H1 (cell line): Measurements from ENCODE around the gene NBDY. TPM values are rescaled to one million over a fixed set of nuclear protein-coding genes. Genes with fewer than 3 reads are reported as not detected.

Experiments used
- CTCF ChIA-PET: fragments of 300-600 bp; sonication (Branson Sonifier 250); formaldehyde crosslinking; loops from one replicate; lab custom pipeline; 2021; ENCODE audit not compliant: partially characterized antibody; lab: Charles Lee
- POLR2A ChIA-PET: fragments of 300-600 bp; sonication (Branson Sonifier 250); formaldehyde crosslinking; loops from one replicate; lab custom pipeline; 2021; ENCODE audit warnings: inconsistent platforms; ENCODE audit not compliant: partially characterized antibody; lab: Charles Lee
- DNase-seq, 2 experiments: peaks; one replicate each; pipeline versions ENCODE4 v3.0.0 to v3.0.0-alpha.2; 2010 to 2022; ENCODE audit warnings: low spot score in 2 of 2, low read depth in 1 of 2, mixed read lengths in 1 of 2
- FAIRE-seq: peaks from 2 replicates; lab custom pipeline; 2011; peaks lifted over from hg19 to GRCh38; lab: Jason Lieb, UNC
- H2AFZ ChIP-seq: 2 replicates; pipeline ENCODE4 v1.8.1; 2012; ENCODE audit warnings: low read length, inconsistent platforms
- H2AK5ac ChIP-seq: 2 replicates; pipeline ENCODE4 v1.6.1; 2013; ENCODE audit warnings: low read depth, low read length
- H2BK120ac ChIP-seq: replicated peaks from 2 replicates; pipeline ENCODE3; 2013; ENCODE audit warnings: low read depth, low read length, inconsistent platforms
- H2BK12ac ChIP-seq: 2 replicates; pipeline ENCODE4 v1.6.1; 2013; ENCODE audit warnings: low read depth, low read length
- H2BK15ac ChIP-seq: 2 replicates; pipeline ENCODE4 v1.6.1; 2013; ENCODE audit warnings: low read length
- H2BK20ac ChIP-seq: 2 replicates; pipeline ENCODE4 v1.6.1; 2013; ENCODE audit warnings: low read length
- H2BK5ac ChIP-seq: 2 replicates; pipeline ENCODE4 v1.6.1; 2013; ENCODE audit warnings: low read depth, low read length
- H3K14ac ChIP-seq: 2 replicates; pipeline ENCODE4 v1.6.1; 2013; ENCODE audit warnings: inconsistent platforms; ENCODE audit not compliant: insufficient read length
- H3K18ac ChIP-seq: 2 replicates; pipeline ENCODE4 v1.6.1; 2013; ENCODE audit warnings: low read length; ENCODE audit errors: extremely low read depth
- H3K23ac ChIP-seq: 2 replicates; pipeline ENCODE4 v1.6.1; 2013; ENCODE audit warnings: inconsistent platforms; ENCODE audit not compliant: insufficient read length
- H3K23me2 ChIP-seq: 2 replicates; pipeline ENCODE4 v1.6.1; 2013; ENCODE audit warnings: low read depth, low read length
- H3K27ac ChIP-seq: 2 replicates; pipeline ENCODE4 v1.6.1; 2011; ENCODE audit warnings: low read depth, low read length, inconsistent platforms
- H3K27me3 ChIP-seq, 4 experiments: replicated peaks in 1 of 4; 1 replicate in 1 of 4; 2 replicates in 3 of 4; pipeline versions ENCODE4 v1.6.1 to v1.8.1; 2011 to 2013; ENCODE audit warnings: low read length in 3 of 4, mild to moderate bottlenecking in 3 of 4, inconsistent platforms in 2 of 4, mixed read lengths in 2 of 4, moderate library complexity in 1 of 4; ENCODE audit not compliant: control insufficient read depth in 3 of 4, insufficient read depth in 3 of 4; ENCODE audit errors: extremely low read depth in 1 of 4
- H3K36me3 ChIP-seq, 4 experiments: 2 replicates each; pipeline versions ENCODE4 v1.6.1 to v1.8.1; 2011 to 2013; ENCODE audit warnings: mild to moderate bottlenecking in 4 of 4, low read length in 3 of 4, moderate library complexity in 2 of 4, control low read depth in 1 of 4, inconsistent platforms in 1 of 4; ENCODE audit not compliant: insufficient read depth in 4 of 4, control insufficient read depth in 2 of 4
- H3K4ac ChIP-seq: replicated peaks from 2 replicates; pipeline ENCODE3; 2013; ENCODE audit warnings: low read length, low read depth, mixed read lengths, inconsistent platforms; ENCODE audit not compliant: insufficient read length
- H3K4me1 ChIP-seq, 4 experiments: replicated peaks in 1 of 4; 1 replicate in 1 of 4; 2 replicates in 3 of 4; pipeline versions ENCODE4 v1.6.1 to v1.8.1; 2011 to 2013; ENCODE audit warnings: low read length in 3 of 4, inconsistent platforms in 2 of 4, mixed read lengths in 1 of 4; ENCODE audit not compliant: insufficient read depth in 4 of 4, control insufficient read depth in 3 of 4
- H3K4me2 ChIP-seq, 2 experiments: 2 replicates each; pipeline versions ENCODE4 v1.6.1 to v1.8.1; 2011 to 2013; ENCODE audit warnings: low read depth in 2 of 2, low read length in 2 of 2, control low read depth in 1 of 2, inconsistent platforms in 1 of 2, mild to moderate bottlenecking in 1 of 2; ENCODE audit not compliant: insufficient read depth in 1 of 2
- H3K4me3 ChIP-seq, 4 experiments: fragments of 200-600, 300-600 bp in 1 of 4; sonication (generic), shearing (Covaris generic), sonication (Bioruptor Twin) in 1 of 4; 2 replicates each; pipeline versions ENCODE4 v1.5.1 to v1.8.1; 2011 to 2016; ENCODE audit warnings: low read length in 4 of 4, low read depth in 3 of 4, control low read depth in 2 of 4, inconsistent platforms in 2 of 4, mild to moderate bottlenecking in 2 of 4, mixed read lengths in 1 of 4, moderate library complexity in 1 of 4; ENCODE audit not compliant: insufficient read depth in 2 of 4; ENCODE audit errors: extremely low read depth in 1 of 4
- H3K56ac ChIP-seq: replicated peaks from 2 replicates; pipeline ENCODE3; 2013; ENCODE audit warnings: low read depth, mild to moderate bottlenecking, mixed read lengths, low read length, inconsistent platforms; ENCODE audit not compliant: insufficient read length
- H3K79me1 ChIP-seq: 2 replicates; pipeline ENCODE4 v1.6.1; 2013; ENCODE audit warnings: low read depth, low read length, control low read depth
- H3K79me2 ChIP-seq, 2 experiments: 2 replicates each; pipeline versions ENCODE4 v1.6.1 to v1.8.1; 2012 to 2013; ENCODE audit warnings: low read length in 2 of 2, mild to moderate bottlenecking in 2 of 2, inconsistent platforms in 1 of 2; ENCODE audit not compliant: insufficient read depth in 2 of 2, control insufficient read depth in 1 of 2
- H3K9ac ChIP-seq, 4 experiments: replicated peaks in 1 of 4; 1 replicate in 1 of 4; 2 replicates in 3 of 4; pipeline versions ENCODE4 v1.6.1 to v1.8.1; 2011 to 2013; ENCODE audit warnings: low read depth in 3 of 4, low read length in 3 of 4, control low read depth in 2 of 4, mild to moderate bottlenecking in 2 of 4, moderate library complexity in 2 of 4, inconsistent platforms in 1 of 4; ENCODE audit errors: extremely low read depth in 1 of 4
- H3K9me3 ChIP-seq, 2 experiments: 2 replicates each; pipeline versions ENCODE4 v1.6.1 to v1.8.1; 2012 to 2013; ENCODE audit warnings: mild to moderate bottlenecking in 2 of 2, moderate library complexity in 2 of 2, control low read depth in 1 of 2, inconsistent platforms in 1 of 2, low read depth in 1 of 2, low read length in 1 of 2, mixed read lengths in 1 of 2; ENCODE audit not compliant: insufficient read depth in 2 of 2
- H4K20me1 ChIP-seq, 2 experiments: replicated peaks in 1 of 2; 2 replicates each; pipeline versions ENCODE3 to v1.8.1; 2011 to 2013; ENCODE audit warnings: inconsistent platforms in 2 of 2, low read length in 2 of 2, mild to moderate bottlenecking in 1 of 2; ENCODE audit not compliant: insufficient read depth in 2 of 2, control insufficient read depth in 1 of 2
- H4K5ac ChIP-seq: 2 replicates; pipeline ENCODE4 v1.6.1; 2013; ENCODE audit warnings: low read length, low read depth, mixed read lengths, inconsistent platforms; ENCODE audit not compliant: insufficient read length
- H4K8ac ChIP-seq: 2 replicates; pipeline ENCODE4 v1.8.0; 2013; ENCODE audit warnings: mild to moderate bottlenecking, moderate library complexity, low read length, inconsistent platforms; ENCODE audit not compliant: insufficient read depth; ENCODE audit errors: extremely low read depth
- H4K91ac ChIP-seq: replicated peaks from 2 replicates; pipeline ENCODE3; 2013; ENCODE audit warnings: low read length, mixed read lengths, inconsistent platforms; ENCODE audit not compliant: insufficient read length
- CHD1 ChIP-seq: IDR thresholded peaks from 2 replicates; pipeline ENCODE4 v1.6.1; 2012; ENCODE audit warnings: low read depth, low read length, improper control_type of control experiment
- EP300 ChIP-seq, 2 experiments: IDR thresholded peaks; 1 replicate in 1 of 2; 2 replicates in 1 of 2; pipeline ENCODE4 v1.6.1; 2011 to 2012; ENCODE audit warnings: low read depth in 2 of 2, low read length in 2 of 2, mild to moderate bottlenecking in 2 of 2, borderline replicate concordance in 1 of 2, inconsistent platforms in 1 of 2, moderate library complexity in 1 of 2
- GTF2F1 ChIP-seq: IDR thresholded peaks from 2 replicates; pipeline ENCODE4 v1.6.1; 2012; ENCODE audit warnings: low read depth, low read length, improper control_type of control experiment, borderline replicate concordance
- HDAC2 ChIP-seq, 2 experiments: fragments of 300-600 bp in 1 of 2; sonication (generic) in 1 of 2; IDR thresholded peaks; 2 replicates each; pipeline ENCODE4 v1.6.1; 2011 to 2012; ENCODE audit warnings: low read depth in 2 of 2, low read length in 2 of 2, mild to moderate bottlenecking in 2 of 2, moderate library complexity in 2 of 2, borderline replicate concordance in 1 of 2, inconsistent platforms in 1 of 2
- WGBS, 2 experiments: shearing (Covaris generic) in 1 of 2; methylation state at CpG; one replicate each; pipeline versions ENCODE4 v1.1.6 to v1.1.7; 2013 to 2015; ENCODE audit warnings: low lambda C conversion rate in 2 of 2, mixed read lengths in 2 of 2, inconsistent platforms in 1 of 2, low coverage in 1 of 2, missing lambda C conversion rate in 1 of 2; ENCODE audit not compliant: insufficient replicate concordance in 2 of 2, insufficient coverage in 1 of 2, insufficient read length in 1 of 2; ENCODE audit errors: extremely low coverage in 1 of 2, missing lambda C conversion rate in 1 of 2; 5-methylcytosine and 5-hydroxymethylcytosine counted together
- polyA plus RNA-seq, 7 experiments: library from polyadenylated mRNA; depleted of rRNA in 3 of 7; stranded (reverse) in 5 of 7; unstranded in 2 of 7; fragments of >200 nt in 5 of 7; fragments of 200-250 nt in 2 of 7; gene quantifications; 1 replicate in 5 of 7; 2 replicates in 1 of 7; 4 replicates in 1 of 7; pipeline versions ENCODE4 v1.2.1 to v1.2.3, GENCODE V29; 2011 to 2013; ENCODE audit warnings: missing spikeins in 2 of 7, mixed read lengths in 2 of 7
- total RNA-seq: library from RNA; stranded (reverse); fragmentation: NEBNext Ultra II Directional; extraction: Animal tissue kit (Norgen Biotek cat#: 25700); gene quantifications from 2 replicates; pipeline ENCODE4 v1.2.1, GENCODE V29; 2021
- TF ChIP-seq, protein P1 (sequence below): IDR thresholded peaks from 2 replicates; pipeline ENCODE4 v1.6.1; 2012; ENCODE audit warnings: inconsistent platforms

NBDY gene
- total and polyA plus RNA-seq, 2 of the 8 experiments (the other 6 are each of a cell fraction or from before 2014, with no cell fraction given) = 42.3 to 57.8 TPM

DNA sequence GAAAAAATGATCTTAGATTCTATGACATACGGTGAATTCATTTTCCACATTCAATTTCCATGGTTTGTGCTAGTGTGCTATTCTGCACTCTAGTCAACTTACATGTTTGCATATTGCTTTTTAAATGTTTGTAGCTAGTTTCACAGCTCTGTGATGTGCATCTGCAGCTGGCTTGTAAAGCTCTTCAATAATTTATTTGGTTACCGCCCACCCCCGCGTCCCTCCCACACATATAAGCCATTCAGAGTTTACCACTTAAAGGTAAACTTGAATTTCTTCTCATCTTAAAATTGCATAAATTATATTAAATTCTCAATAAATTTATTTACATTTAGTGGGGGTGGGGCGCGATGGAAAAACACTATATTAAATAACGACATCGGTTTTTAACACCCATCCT lies 291 bp upstream of the NBDY start:
- Histone ChIP-seq H4K8ac (no peak overlapping the region), H4K20me1 (no peaks in the 10 kb centered on the region), H3K56ac (no peak overlapping the region), H3K4me1 (no peaks in the 10 kb centered on the region), H2BK12ac (no peak overlapping the region), H3K4ac (no peak overlapping the region), H2BK120ac (no peak overlapping the region), H3K4me2 (peak overlapping the region; percentile 53 to 68), H3K18ac (no peak overlapping the region), H4K5ac (no peak overlapping the region), H3K23ac (no peak overlapping the region), H3K27ac (no peak overlapping the region), H3K9ac (peak overlapping the region in 1 of 4 experiments; percentile 89; a peak in 1 of 7 replicates), H3K23me2 (no peaks in the 10 kb centered on the region), H3K79me1 (no peaks in the 10 kb centered on the region), H2AFZ (no peak overlapping the region), H4K91ac (no peak overlapping the region), H2BK5ac (no peak overlapping the region), H2BK20ac (no peak overlapping the region), H3K27me3 (no peaks in the 10 kb centered on the region), H3K79me2 (peaks cover 0 to 33% of the 10 kb centered on the region in 2 experiments; a peak in 2 of 4 replicates), H3K14ac (no peak overlapping the region), H3K4me3 (peak overlapping the region; percentile 76 to 93 (median 84); a peak in 6 of 8 replicates), H3K9me3 (no peaks in the 10 kb centered on the region), H3K36me3 (no peaks in the 10 kb centered on the region; a peak in 1 of 8 replicates), H2BK15ac (no peak overlapping the region), H2AK5ac (no peak overlapping the region)
- DNase-seq (no peak), FAIRE-seq (no peak)
- WGBS, 2 experiments = 5% methylated on average over 8 of the region's 8 CpGs; no CpG with 5 or more reads in 1 of the 2 experiments
- CTCF ChIA-PET = interaction anchor here (0.6 to 1.6 kb wide), 3 partner anchors 10 to 755 kb away, joined by 3 to 5 read pairs (median 3); no protein-coding TSS in a partner anchor
- no peak for TF ChIP-seq GTF2F1
- TF ChIP-seq CHD1 = no peak
- no peak for TF ChIP-seq EP300 (IDR thresholded peaks at IDR 0.05; ENCODE audit: borderline replicate concordance in 1 of 2, low read depth in 2 of 2, low read length in 2 of 2)
- TF ChIP-seq, protein P1, sequence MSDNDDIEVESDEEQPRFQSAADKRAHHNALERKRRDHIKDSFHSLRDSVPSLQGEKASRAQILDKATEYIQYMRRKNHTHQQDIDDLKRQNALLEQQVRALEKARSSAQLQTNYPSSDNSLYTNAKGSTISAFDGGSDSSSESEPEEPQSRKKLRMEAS = no peak
- no peak for TF ChIP-seq HDAC2 (IDR thresholded peaks at IDR 0.05; ENCODE audit: borderline replicate concordance in 1 of 2, low read depth in 2 of 2, low read length in 2 of 2)
- POLR2A ChIA-PET = interaction anchor here (0.6 to 0.8 kb wide), 2 partner anchors 71 to 164 kb away, joined by 3 read pairs; no protein-coding TSS in a partner anchor
